HepG2 (cell line): ENCODE measurements around the gene GALNT9. TPM values are rescaled to one million over a fixed set of nuclear protein-coding genes. Genes with fewer than 3 reads are reported as not detected.

Experiments
- ATAC-seq: fragments of 200-7000 bp; cut with Tn5 transposase; 3 replicates; pipeline ENCODE4 v1.9.1; 2020; ENCODE audit warnings: mild to moderate bottlenecking, moderate library complexity
- BruUV-seq: library from RNA; stranded (reverse); fragments of 400-500 nt; replicated peaks from 2 replicates; lab custom pipeline; 2021; lab: Mats Ljungman, UMichigan
- CTCF ChIA-PET: fragments of 300-600 bp; formaldehyde crosslinking; extraction: SDS; loops from one replicate; lab custom pipeline; 2021; ENCODE audit warnings: low total read pairs, inconsistent platforms, low intra/inter-chr PET ratio; lab: Yijun Ruan, JAX
- POLR2A ChIA-PET: fragments of 350-600 bp; sonication (Branson Sonifier 250); formaldehyde crosslinking; loops from one replicate; lab custom pipeline; 2020; ENCODE audit warnings: antibody characterized with exemption, inconsistent platforms; lab: Yijun Ruan, JAX
- DNase-seq: peaks from one replicate; pipeline ENCODE4 v3.0.0-alpha.2; 2015; ENCODE audit warnings: low spot score
- FAIRE-seq: peaks from 3 replicates; lab custom pipeline; 2011; peaks lifted over from hg19 to GRCh38; lab: Jason Lieb, UNC
- H2AFZ ChIP-seq: one replicate; pipeline ENCODE4 v1.6.1; 2011; ENCODE audit warnings: low read length, inconsistent platforms
- H3K27ac ChIP-seq: fragments of 300-600 bp; 3 replicates; pipeline ENCODE4 v1.8.0; 2011; ENCODE audit warnings: mixed run types, mild to moderate bottlenecking, mixed read lengths, low read length, inconsistent platforms; ENCODE audit not compliant: insufficient read depth; ENCODE audit errors: extremely low read length
- H3K27me3 ChIP-seq, 2 experiments: fragments of 200-600 bp in 1 of 2; 2 replicates in 1 of 2; 3 replicates in 1 of 2; pipeline versions ENCODE4 v1.6.0 to v1.8.0; 2011; ENCODE audit warnings: low read length in 2 of 2, mild to moderate bottlenecking in 2 of 2, moderate library complexity in 2 of 2, inconsistent platforms in 1 of 2; ENCODE audit not compliant: insufficient read depth in 2 of 2, control insufficient read depth in 1 of 2
- H3K36me3 ChIP-seq, 2 experiments: fragments of 200-600 bp in 1 of 2; replicated peaks in 1 of 2; 2 replicates in 1 of 2; 3 replicates in 1 of 2; pipeline versions ENCODE4 v1.5.1 to v1.8.0; 2011; ENCODE audit warnings: low read length in 2 of 2, inconsistent platforms in 1 of 2; ENCODE audit not compliant: insufficient read depth in 2 of 2, control insufficient read depth in 1 of 2
- H3K4me1 ChIP-seq: 2 replicates; pipeline ENCODE4 v1.5.1; 2012; ENCODE audit warnings: low read length, inconsistent platforms; ENCODE audit not compliant: insufficient read depth
- H3K4me2 ChIP-seq: 2 replicates; pipeline ENCODE4 v1.6.0; 2011; ENCODE audit warnings: low read depth, low read length, inconsistent platforms
- H3K4me3 ChIP-seq, 3 experiments: fragments of 200-600 bp in 1 of 3; sonication (generic), shearing (Covaris generic) in 1 of 3; replicated peaks in 1 of 3; 2 replicates each; pipeline ENCODE4 v1.5.1; 2011 to 2016; ENCODE audit warnings: low read length in 3 of 3, inconsistent platforms in 2 of 3, low read depth in 2 of 3, mild to moderate bottlenecking in 2 of 3, control low read depth in 1 of 3, mixed read lengths in 1 of 3; ENCODE audit not compliant: insufficient read depth in 1 of 3
- H3K79me2 ChIP-seq: one replicate; pipeline ENCODE4 v1.6.1; 2011; ENCODE audit warnings: low read length, inconsistent platforms; ENCODE audit not compliant: insufficient read depth
- H3K9ac ChIP-seq: 2 replicates; pipeline ENCODE4 v1.6.0; 2011; ENCODE audit warnings: mild to moderate bottlenecking, low read depth, low read length, inconsistent platforms; ENCODE audit not compliant: insufficient read depth
- H3K9me3 ChIP-seq: 2 replicates; pipeline ENCODE4 v1.5.1; 2012; ENCODE audit warnings: mild to moderate bottlenecking, low read length
- H4K20me1 ChIP-seq: 2 replicates; pipeline ENCODE4 v1.6.0; 2011; ENCODE audit warnings: inconsistent platforms, mild to moderate bottlenecking, low read length, moderate library complexity; ENCODE audit not compliant: insufficient read depth
- ARID2 ChIP-seq: sonication (generic); formaldehyde crosslinking; IDR thresholded peaks from 2 replicates; pipeline ENCODE4 v1.8.1; 2022; ENCODE audit warnings: mild to moderate bottlenecking, missing genetic modification reagents, borderline replicate concordance
- CTCF ChIP-seq: sonication (generic); formaldehyde crosslinking; IDR thresholded peaks from 2 replicates; pipeline ENCODE4 v1.5.0; 2020; ENCODE audit warnings: mild to moderate bottlenecking, missing genetic modification reagents, moderate library complexity
- ELF4 ChIP-seq: sonication (generic); formaldehyde crosslinking; IDR thresholded peaks from 2 replicates; pipeline ENCODE4 v1.5.0; 2020; ENCODE audit warnings: missing genetic modification reagents, mild to moderate bottlenecking, moderate library complexity, borderline replicate concordance
- LBX2 ChIP-seq: sonication (generic); formaldehyde crosslinking; IDR thresholded peaks from 2 replicates; pipeline ENCODE4 v1.5.0; 2020; ENCODE audit warnings: missing genetic modification reagents, mild to moderate bottlenecking, borderline replicate concordance
- MED8 ChIP-seq: sonication (generic); formaldehyde crosslinking; IDR thresholded peaks from 2 replicates; pipeline ENCODE4 v1.8.1; 2023; ENCODE audit warnings: mild to moderate bottlenecking, missing genetic modification reagents; ENCODE audit not compliant: insufficient replicate concordance
- MEF2D ChIP-seq: sonication (generic); formaldehyde crosslinking; IDR thresholded peaks from 2 replicates; pipeline ENCODE4 v1.5.1; 2020; ENCODE audit warnings: mild to moderate bottlenecking, missing genetic modification reagents
- MNT ChIP-seq: fragments of 450-650 bp; IDR thresholded peaks from 2 replicates; pipeline ENCODE4 v1.6.1; 2016
- PBX2 ChIP-seq: IDR thresholded peaks from 2 replicates; pipeline ENCODE4 v1.6.1; 2016; ENCODE audit warnings: control low read depth
- PRDM4 ChIP-seq: sonication (generic); formaldehyde crosslinking; IDR thresholded peaks from 2 replicates; pipeline ENCODE4 v1.9.0; 2021; ENCODE audit warnings: missing genetic modification reagents, borderline replicate concordance
- ZNF274 ChIP-seq: sonication (generic); formaldehyde crosslinking; IDR thresholded peaks from 2 replicates; pipeline ENCODE4 v1.5.1; 2020; ENCODE audit warnings: mild to moderate bottlenecking, missing genetic modification reagents
- ZNF326 ChIP-seq: sonication (generic); formaldehyde crosslinking; IDR thresholded peaks from 2 replicates; pipeline ENCODE4 v1.4.0; 2020; ENCODE audit warnings: missing genetic modification reagents, borderline replicate concordance
- ZNF549 ChIP-seq: sonication (generic); formaldehyde crosslinking; IDR thresholded peaks from 2 replicates; pipeline ENCODE4 v1.5.0; 2020; ENCODE audit warnings: missing genetic modification reagents
- WGBS: methylation state at CpG from one replicate; pipeline ENCODE4 v1.1.6; 2017; ENCODE audit warnings: low lambda C conversion rate; 5-methylcytosine and 5-hydroxymethylcytosine counted together
- in situ Hi-C: cut with HindIII; loops from 2 replicates; pipeline ENCODE4 v1.10.0; 2017; ENCODE audit warnings: low pct_unique_long_range_greater_than_20kb; ENCODE audit not compliant: extremely low pct_ligation_motif_present
- intact Hi-C: fragments of 100-400 bp; cut with micrococcal nuclease; formaldehyde crosslinking; loops from one replicate; pipeline ENCODE4 v1.10.0; 2022; ENCODE audit not compliant: unreplicated experiment
- polyA plus RNA-seq, 8 experiments: library from polyadenylated mRNA; depleted of rRNA in 3 of 8; stranded (reverse) in 7 of 8; unstranded in 1 of 8; fragments of >200 nt; fragmentation: Illumina TruSeq in 4 of 8; extraction: Trizol in 4 of 8; gene quantifications; 2 replicates each; pipeline versions ENCODE4 v1.2.1 to v1.2.3, GENCODE V29; 2011 to 2016; ENCODE audit warnings: low read depth in 4 of 8, missing spikeins in 1 of 8, mixed read lengths in 1 of 8; ENCODE audit not compliant: insufficient read depth in 1 of 8
- total RNA-seq, 5 experiments: library from RNA; depleted of rRNA; stranded (reverse); fragments of >200 nt; fragmentation: Illumina TruSeq; extraction: Trizol; gene quantifications; 2 replicates each; pipeline ENCODE4 v1.2.3, GENCODE V29; 2016; ENCODE audit warnings: low read depth in 1 of 5
- TF ChIP-seq, protein P1 (sequence below): sonication (generic); formaldehyde crosslinking; IDR thresholded peaks from 2 replicates; pipeline ENCODE4 v1.5.0; 2020; ENCODE audit warnings: mild to moderate bottlenecking, missing genetic modification reagents

The GALNT9 gene
- total and polyA plus RNA-seq, 2 of the 13 experiments (the other 11 are each of a cell fraction or from before 2014, with no cell fraction given): 0.04 TPM; not detected in 1

DNA sequence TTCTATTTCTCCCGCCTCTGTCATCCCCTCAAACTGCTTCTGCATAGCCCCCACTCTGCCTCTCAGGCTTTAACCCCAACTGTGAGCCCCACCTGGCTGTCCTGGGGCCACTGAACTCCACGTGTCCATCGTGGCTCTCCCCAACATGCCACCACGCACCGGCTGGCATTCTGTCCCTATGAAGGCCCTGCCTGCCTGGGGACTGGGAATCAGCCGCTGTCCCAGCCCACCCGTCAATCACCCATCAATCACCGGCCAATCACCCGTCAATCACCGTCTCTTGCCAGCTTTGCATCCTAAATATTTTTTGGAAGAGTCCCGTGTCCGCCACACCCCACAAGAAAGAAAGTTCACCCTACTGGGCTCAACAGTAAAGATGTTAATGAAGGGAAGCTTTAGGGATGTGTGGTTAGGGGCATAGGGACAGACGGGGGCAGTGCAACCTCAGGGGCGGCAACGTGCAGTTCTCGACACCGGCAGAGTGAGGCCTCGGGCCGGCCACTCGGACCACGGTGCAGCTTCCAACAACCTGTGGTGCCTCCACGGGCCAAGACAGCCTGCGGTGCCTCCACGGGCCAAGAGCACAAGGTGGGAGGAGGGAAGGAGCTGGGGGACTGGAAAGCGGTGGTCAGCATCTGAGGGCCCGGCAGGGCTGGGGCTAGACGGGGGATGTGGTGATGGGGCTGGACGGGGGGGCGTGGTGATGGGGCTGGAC, 85.6 kb downstream of the GALNT9 start:
- BruUV-seq: no TSS peak
- POLR2A ChIA-PET: no interaction called here
- 32% methylated on average over 29 of the region's 29 CpGs for WGBS
- Histone ChIP-seq H3K79me2 (no peaks in the 10 kb centered on the region), H3K4me1 (no peaks in the 10 kb centered on the region), H3K27me3 (peaks cover 5 to 42% of the 10 kb centered on the region in 2 experiments; a peak in 4 of 5 replicates), H3K9ac (no peak overlapping the region), H3K4me2 (no peak overlapping the region), H3K9me3 (no peaks in the 10 kb centered on the region), H3K4me3 (no peak overlapping the region), H3K36me3 (no peaks in the 10 kb centered on the region), H3K27ac (no peak overlapping the region), H4K20me1 (0 out of 2 replicates have a peak, but pooled peaks cover 3% of the 10 kb centered on the region), H2AFZ (no peak overlapping the region)
- peak; percentile 6 for DNase-seq
- no peak for FAIRE-seq
- in situ Hi-C loops: no loop called here
- ATAC-seq: peak; percentile 76
- CTCF ChIA-PET: no interaction called here
- intact Hi-C loops: no loop called here
- TF ChIP-seq MEF2D (CRISPR knock-in tag): no peak
- no peak for TF ChIP-seq MNT
- no peak for TF ChIP-seq ELF4 (CRISPR knock-in tag)
- TF ChIP-seq ARID2 (CRISPR knock-in tag): no peak
- TF ChIP-seq MED8 (CRISPR knock-in tag): no peak
- no peak for TF ChIP-seq PBX2 (CRISPR knock-in tag)
- TF ChIP-seq ZNF549: no peak
- no peak for TF ChIP-seq LBX2
- TF ChIP-seq ZNF274 (CRISPR knock-in tag): no peak
- TF ChIP-seq, protein P1, sequence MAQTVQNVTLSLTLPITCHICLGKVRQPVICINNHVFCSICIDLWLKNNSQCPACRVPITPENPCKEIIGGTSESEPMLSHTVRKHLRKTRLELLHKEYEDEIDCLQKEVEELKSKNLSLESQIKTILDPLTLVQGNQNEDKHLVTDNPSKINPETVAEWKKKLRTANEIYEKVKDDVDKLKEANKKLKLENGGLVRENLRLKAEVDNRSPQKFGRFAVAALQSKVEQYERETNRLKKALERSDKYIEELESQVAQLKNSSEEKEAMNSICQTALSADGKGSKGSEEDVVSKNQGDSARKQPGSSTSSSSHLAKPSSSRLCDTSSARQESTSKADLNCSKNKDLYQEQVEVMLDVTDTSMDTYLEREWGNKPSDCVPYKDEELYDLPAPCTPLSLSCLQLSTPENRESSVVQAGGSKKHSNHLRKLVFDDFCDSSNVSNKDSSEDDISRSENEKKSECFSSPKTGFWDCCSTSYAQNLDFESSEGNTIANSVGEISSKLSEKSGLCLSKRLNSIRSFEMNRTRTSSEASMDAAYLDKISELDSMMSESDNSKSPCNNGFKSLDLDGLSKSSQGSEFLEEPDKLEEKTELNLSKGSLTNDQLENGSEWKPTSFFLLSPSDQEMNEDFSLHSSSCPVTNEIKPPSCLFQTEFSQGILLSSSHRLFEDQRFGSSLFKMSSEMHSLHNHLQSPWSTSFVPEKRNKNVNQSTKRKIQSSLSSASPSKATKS: no peak
- no peak for TF ChIP-seq PRDM4 (CRISPR knock-in tag)
- peak; percentile 62 for TF ChIP-seq CTCF
- no peak for TF ChIP-seq ZNF326 (CRISPR knock-in tag)
